ENCODE measurements around the gene LENG1.
"Not testable (repeated sequence)": the region's sequence is repeated elsewhere in the genome, so short reads cannot be mapped to it uniquely, and the experiment has no call there.

Gene LENG1

DNA sequence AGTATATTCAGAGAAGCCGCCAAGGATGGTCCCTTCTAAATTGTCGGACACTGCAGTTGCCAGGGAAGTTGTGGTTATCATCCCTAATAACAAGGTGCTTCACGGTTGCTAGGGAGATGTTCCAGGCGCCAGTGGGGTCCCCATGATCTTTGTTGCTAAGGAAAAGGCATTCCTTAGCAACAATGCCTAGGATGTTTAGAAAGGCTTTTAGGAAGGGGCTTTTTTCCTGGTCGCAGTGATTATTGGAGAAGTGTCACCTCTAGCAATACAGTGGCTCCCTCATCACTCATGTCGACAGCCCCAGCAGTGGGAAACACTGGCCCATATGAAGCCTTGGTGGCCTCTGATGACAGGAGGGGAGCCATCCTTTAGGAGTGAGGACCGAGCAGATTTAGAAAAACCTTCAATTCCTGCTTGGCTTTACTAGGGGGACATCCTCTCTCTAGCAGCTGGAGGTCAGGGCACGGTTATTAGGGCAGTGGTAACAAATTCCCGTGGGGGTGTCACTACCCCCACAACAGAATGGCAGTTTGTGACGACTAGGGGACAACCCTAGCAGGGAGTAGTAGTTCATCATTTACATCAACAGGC lies 19.8 kb upstream of the LENG1 start:
- H3K36me3 ChIP-seq (replicated peaks) = peaks cover 40% of the 10 kb centered on the region
- in situ Hi-C loops (cut with HindIII; ENCODE audit: low pct_ligation_motif_present, low sequenced_read_pairs) = no loop called here
- H3K27ac ChIP-seq = no peak overlapping the region

DNA sequence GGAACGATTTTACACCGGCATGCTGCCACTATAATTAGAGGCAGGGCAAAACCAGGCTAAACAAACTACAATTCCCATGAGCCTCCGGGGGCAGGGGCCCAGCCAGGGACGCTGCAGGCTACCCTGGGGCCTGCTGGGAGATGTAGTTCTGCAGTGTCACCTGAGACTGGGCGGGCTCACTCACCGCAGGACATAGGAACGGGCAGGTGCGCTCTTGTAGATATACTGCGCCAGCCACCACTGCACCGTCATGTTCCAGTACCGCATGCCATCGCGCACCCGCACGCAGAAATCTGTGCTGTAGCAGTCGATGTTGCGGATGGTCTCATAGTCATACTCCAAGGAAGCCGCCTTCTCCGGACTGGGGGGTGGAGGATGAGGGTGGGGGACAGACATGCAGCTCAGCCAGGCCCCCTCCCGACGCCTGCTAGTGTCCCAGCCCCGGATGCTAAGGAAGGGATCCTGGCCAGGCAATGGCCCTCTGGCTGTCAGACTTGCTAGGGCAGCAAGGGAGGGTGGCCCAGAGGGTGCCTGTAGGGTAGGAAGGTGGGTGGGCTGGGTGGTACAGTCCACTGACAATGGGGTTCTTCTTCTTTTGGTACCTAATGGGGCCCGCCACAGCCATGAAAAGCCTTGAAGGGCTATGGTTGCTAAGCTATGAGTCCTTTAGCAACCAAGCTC lies 19.2 kb upstream of the LENG1 start:
- H3K4me3 ChIP-seq (ENCODE audit: low read depth, low read length) = no peak overlapping the region
- no peak for DNase-seq
- H3K36me3 ChIP-seq (replicated peaks) = peaks cover 40% of the 10 kb centered on the region
- no peaks in the 10 kb centered on the region for H3K27me3 ChIP-seq (replicated peaks)
- no peak overlapping the region for H3K27ac ChIP-seq
- TF ChIP-seq, protein P1, sequence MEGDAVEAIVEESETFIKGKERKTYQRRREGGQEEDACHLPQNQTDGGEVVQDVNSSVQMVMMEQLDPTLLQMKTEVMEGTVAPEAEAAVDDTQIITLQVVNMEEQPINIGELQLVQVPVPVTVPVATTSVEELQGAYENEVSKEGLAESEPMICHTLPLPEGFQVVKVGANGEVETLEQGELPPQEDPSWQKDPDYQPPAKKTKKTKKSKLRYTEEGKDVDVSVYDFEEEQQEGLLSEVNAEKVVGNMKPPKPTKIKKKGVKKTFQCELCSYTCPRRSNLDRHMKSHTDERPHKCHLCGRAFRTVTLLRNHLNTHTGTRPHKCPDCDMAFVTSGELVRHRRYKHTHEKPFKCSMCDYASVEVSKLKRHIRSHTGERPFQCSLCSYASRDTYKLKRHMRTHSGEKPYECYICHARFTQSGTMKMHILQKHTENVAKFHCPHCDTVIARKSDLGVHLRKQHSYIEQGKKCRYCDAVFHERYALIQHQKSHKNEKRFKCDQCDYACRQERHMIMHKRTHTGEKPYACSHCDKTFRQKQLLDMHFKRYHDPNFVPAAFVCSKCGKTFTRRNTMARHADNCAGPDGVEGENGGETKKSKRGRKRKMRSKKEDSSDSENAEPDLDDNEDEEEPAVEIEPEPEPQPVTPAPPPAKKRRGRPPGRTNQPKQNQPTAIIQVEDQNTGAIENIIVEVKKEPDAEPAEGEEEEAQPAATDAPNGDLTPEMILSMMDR (IDR thresholded peaks at IDR 0.05; ENCODE audit: low read depth, low read length, missing control alignments) = no peak
- in situ Hi-C loops (cut with HindIII; ENCODE audit: low pct_ligation_motif_present, low sequenced_read_pairs) = no loop called here

More for the DNA sequence above, 19.8 kb upstream of the LENG1 start:
- no peak overlapping the region for H3K4me3 ChIP-seq (ENCODE audit: low read depth, low read length)
- TF ChIP-seq, protein P1 (IDR thresholded peaks at IDR 0.05; ENCODE audit: low read depth, low read length, missing control alignments) = no peak
- DNase-seq = no peak
- no peaks in the 10 kb centered on the region for H3K27me3 ChIP-seq (replicated peaks)

DNA sequence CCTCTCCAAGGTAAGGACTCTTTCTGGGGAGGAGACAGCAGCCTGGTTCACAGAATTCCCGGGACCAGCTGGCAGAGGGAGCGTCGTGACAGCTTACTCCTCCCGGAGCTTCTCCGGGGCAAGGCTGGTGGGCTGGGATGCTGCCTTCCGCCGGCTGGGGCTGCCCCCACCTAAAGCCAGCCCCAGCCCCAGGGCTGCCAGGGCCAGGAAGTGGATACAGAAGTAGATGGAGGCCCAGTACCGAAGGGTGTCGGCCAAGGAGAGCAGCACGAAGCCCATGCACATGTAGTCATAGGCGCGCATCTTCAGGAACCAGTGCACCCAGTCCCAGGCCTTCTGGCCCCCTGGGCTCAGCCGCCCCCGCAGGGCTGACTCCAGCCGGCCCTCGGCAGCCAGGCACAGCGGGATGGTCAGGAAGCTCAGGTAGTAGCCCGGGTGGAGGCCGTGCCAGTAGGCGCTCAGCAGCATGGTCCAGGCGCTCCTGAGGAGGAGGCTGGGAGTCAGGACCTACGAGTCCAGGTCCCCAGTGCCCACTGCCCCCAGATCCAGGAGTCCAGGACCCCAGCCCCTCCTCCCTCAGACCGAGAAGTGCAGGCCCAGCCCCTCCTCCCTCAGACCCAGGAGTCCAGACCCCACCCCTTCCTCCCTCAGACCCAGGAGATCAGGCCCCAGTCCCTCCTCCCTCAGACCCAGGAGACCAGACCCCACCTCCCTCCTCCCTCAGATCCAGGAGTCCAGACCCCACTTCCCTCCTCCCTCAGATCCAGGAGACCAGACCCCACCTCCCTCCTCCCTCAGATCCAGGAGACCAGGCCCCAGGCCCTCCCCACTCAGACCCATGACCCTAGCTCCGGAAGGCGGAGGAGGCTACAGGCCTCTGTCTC lies 14.7 kb upstream of the LENG1 start:
- H3K27ac ChIP-seq = no peak overlapping the region
- no peak for DNase-seq
- no peaks in the 10 kb centered on the region for H3K27me3 ChIP-seq (replicated peaks)
- H3K4me3 ChIP-seq (ENCODE audit: low read depth, low read length) = no peak overlapping the region
- H3K36me3 ChIP-seq (replicated peaks) = peaks cover 23% of the 10 kb centered on the region
- TF ChIP-seq, protein P1 (IDR thresholded peaks at IDR 0.05; ENCODE audit: low read depth, low read length, missing control alignments) = no peak
- in situ Hi-C loops (cut with HindIII; ENCODE audit: low pct_ligation_motif_present, low sequenced_read_pairs) = no loop called here

DNA sequence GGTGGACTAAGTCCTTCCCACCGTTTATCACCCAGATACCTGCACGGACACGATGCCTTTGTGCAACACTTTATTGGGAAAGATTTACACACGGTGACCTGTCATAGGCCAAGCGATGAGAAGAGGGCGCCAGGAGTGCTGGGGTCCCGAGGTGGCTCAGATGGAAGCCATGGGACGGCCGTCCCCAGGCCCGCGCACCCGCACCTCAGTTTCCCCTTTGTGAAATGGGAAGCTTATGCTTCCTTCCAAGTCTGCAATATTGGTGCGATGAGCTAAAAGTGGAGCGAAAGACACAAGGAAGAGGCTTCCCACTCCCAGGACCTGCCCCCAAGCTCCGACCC lies 13.8 kb upstream of the LENG1 start:
- Histone ChIP-seq H3K36me3 (replicated peaks) (peaks cover 15% of the 10 kb centered on the region), H3K4me3 (ENCODE audit: low read depth, low read length) (no peak overlapping the region), H3K27me3 (replicated peaks) (no peaks in the 10 kb centered on the region), H3K27ac (no peak overlapping the region)
- TF ChIP-seq, protein P1 (IDR thresholded peaks at IDR 0.05; ENCODE audit: low read depth, low read length, missing control alignments) = no peak
- in situ Hi-C loops (cut with HindIII; ENCODE audit: low pct_ligation_motif_present, low sequenced_read_pairs) = no loop called here
- DNase-seq = no peak

DNA sequence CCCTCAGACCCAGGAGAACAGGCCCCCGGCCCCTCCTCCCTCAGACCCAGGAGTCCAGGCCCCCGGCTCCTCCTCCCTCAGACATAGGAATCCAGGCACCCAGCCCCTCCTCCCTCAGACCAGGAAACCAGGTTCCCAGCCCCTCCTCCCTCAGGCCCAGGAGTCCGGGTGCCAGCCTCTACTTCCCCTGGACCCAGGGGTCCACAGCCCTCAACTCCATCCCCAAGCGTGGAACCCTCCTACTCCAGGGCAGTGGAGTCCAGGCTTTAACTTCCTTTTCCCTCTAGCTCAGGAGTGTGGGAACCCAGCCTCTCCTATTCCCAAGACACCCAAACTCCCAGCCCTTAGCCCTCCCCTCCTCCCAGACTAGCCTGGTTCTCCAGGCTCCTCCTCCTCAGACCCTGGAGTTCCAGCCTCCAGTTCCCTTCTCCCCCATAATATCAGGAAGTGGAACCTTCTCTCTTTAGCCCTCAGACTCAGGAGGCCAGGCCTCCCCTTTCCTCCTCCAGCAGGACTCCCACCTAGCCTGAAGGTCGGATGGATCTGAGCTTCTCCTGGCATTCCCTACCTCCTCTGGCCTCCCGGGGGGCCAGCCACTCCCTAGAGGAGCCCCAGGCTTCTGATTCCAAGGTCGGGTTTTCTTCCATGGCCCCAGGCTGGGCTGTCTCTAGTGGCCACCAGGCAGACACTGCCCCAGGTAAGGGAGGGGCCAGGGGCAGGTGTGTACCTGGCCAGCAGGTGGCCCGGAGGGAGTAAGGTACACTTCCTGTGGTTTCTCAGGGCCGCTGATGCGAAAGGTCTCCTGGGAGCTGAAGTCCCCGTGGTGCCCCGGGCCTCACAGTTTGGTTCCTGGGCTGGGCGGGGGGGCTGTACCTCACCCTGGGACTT lies 13.2 kb upstream of the LENG1 start, which contains the start of gene TMC4:
TSS of gene TMC4 (minus strand) at position 690 of the 888 bp plus-strand sequence. CDS start at position 647, 43 bp downstream.
- no peak within 1 kb of the TSS for H3K27ac ChIP-seq
- no peak within 1 kb of the TSS for H3K4me3 ChIP-seq (ENCODE audit: low read depth, low read length)
- H3K36me3 ChIP-seq (replicated peaks) = peaks cover 9% of the 10 kb centered on the region
- in situ Hi-C loops (cut with HindIII; ENCODE audit: low pct_ligation_motif_present, low sequenced_read_pairs) = no loop called here
- TF ChIP-seq, protein P1 (IDR thresholded peaks at IDR 0.05; ENCODE audit: low read depth, low read length, missing control alignments) = no peak
- no peaks in the 10 kb centered on the region for H3K27me3 ChIP-seq (replicated peaks)
- DNase-seq = no peak

DNA sequence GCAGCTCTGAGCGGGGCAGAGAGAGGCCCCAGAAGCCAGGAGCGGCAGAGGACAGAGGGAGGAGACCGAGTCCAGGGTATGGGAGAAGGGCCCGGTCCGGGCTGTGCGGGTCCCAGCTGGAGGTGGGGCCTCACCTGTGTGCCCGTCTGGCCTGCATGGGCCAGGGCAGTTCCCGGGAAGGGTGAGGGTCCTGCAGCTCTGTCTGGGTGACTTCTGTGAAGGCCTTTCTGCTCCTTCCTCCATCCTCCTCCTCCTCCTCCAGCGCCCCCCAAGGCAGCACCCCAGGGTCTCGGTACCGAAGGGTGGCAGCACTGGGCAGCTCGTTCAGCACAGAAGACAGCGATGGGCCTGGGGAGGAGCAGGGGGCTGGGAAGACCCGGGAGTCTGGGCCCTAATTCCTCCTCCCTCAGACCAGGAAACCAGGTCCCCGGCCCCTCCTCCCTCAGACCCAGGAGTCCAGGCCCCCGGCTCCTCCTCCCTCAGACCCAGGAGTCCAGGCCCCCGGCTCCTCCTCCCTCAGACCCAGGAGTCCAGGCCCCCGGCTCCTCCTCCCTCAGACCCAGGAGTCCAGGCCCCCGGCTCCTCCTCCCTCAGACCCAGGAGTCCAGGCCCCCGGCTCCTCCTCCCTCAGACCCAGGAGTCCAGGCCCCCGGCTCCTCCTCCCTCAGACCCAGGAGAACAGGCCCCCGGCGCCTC lies 12.4 kb upstream of the LENG1 start:
- H3K27ac ChIP-seq; H3K36me3 ChIP-seq (replicated peaks); in situ Hi-C loops (cut with HindIII; ENCODE audit: low pct_ligation_motif_present, low sequenced_read_pairs); H3K4me3 ChIP-seq (ENCODE audit: low read depth, low read length); H3K27me3 ChIP-seq (replicated peaks); DNase-seq: not testable (repeated sequence)
